GM21447 (cell line): ENCODE data around the gene XAGE1A.
"Not testable (repeated sequence)": the region's sequence is repeated elsewhere in the genome, so short reads cannot be mapped to it uniquely, and the experiment has no call there.

Experiments used
- ATAC-seq: cut with Tn5 transposase; IDR thresholded peaks from one replicate; pipeline ENCODE4 v1.9.1; 2021; ENCODE audit not compliant: unreplicated experiment

Gene XAGE1A

GRCh38 chrX:52495545-52496418 is at the start of gene XAGE1A:
Gene XAGE1A, plus strand, starts transcription at chrX:52495808. Its CDS starts 1,554 bp downstream, at chrX:52497362.
- not testable (repeated sequence) for ATAC-seq

- ATAC-seq, result not testable (repeated sequence)
These were observed 43.6 kb upstream of the XAGE1A start for GRCh38 chrX:52452031-52452430.

GRCh38 chrX:52471301-52471700 is 24.3 kb upstream of the XAGE1A start:
- ATAC-seq, result not testable (repeated sequence)

GRCh38 chrX:52496419-52496772 is 788 bp downstream of the XAGE1A start:
- not testable (repeated sequence) for ATAC-seq

- not testable (repeated sequence) for ATAC-seq
These were observed 5.8 kb downstream of the XAGE1A start for GRCh38 chrX:52501362-52501761.

- ATAC-seq, result no peak
These were observed 8.9 kb downstream of the XAGE1A start for GRCh38 chrX:52504551-52504950.

GRCh38 chrX:52507331-52507730 is 11.7 kb downstream of the XAGE1A start:
- no peak for ATAC-seq

GRCh38 chrX:52509916-52510315 is 14.3 kb downstream of the XAGE1A start:
- ATAC-seq, result no peak

- not testable (repeated sequence) for ATAC-seq
These were observed 15.5 kb downstream of the XAGE1A start for GRCh38 chrX:52511126-52511525.

- not testable (repeated sequence) for ATAC-seq
These were observed 20.7 kb downstream of the XAGE1A start for GRCh38 chrX:52516110-52516986.

- not testable (repeated sequence) for ATAC-seq
These were observed 21.3 kb downstream of the XAGE1A start, which contains the start of gene XAGE1B for GRCh38 chrX:52516987-52517325. Gene XAGE1B, minus strand, starts transcription at chrX:52517063. Its CDS starts 1,536 bp downstream, at chrX:52515527.

GRCh38 chrX:52541051-52541450 is 45.4 kb downstream of the XAGE1A start:
- ATAC-seq, result not testable (repeated sequence)

GRCh38 chrX:52542311-52542710 is 46.7 kb downstream of the XAGE1A start:
- ATAC-seq, result no peak

GRCh38 chrX:52544147-52544840 is 48.7 kb downstream of the XAGE1A start:
- no peak for ATAC-seq

GRCh38 chrX:52548769-52549168 is 53.2 kb downstream of the XAGE1A start:
- ATAC-seq, result not testable (repeated sequence)
